Kidney capillary endothelial cell (primary cell): ENCODE data around the gene REL.

ENCODE experiments used
- DNase-seq: peaks from one replicate; pipeline ENCODE4 v3.0.0-alpha.2; 2018; ENCODE audit warnings: low spot score

Gene REL

GRCh38 chr2:60964651-60965498 is 83.5 kb downstream of the REL start:
- DNase-seq = no peak

DNA sequence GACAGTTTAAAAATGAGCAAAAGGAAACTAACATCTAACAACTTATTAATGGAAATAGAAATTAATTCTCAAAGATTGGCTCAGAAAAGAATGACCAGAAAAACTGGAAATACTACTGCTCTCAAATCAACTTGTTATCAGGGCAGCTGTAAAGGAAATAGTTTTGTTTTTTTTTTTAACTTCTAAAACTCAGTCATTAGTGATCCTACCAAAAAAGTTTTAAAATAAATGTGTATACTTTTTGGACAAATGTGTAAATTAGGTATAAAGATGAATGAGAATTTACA is 84.1 kb downstream of the REL start:
- DNase-seq = no peak

DNA sequence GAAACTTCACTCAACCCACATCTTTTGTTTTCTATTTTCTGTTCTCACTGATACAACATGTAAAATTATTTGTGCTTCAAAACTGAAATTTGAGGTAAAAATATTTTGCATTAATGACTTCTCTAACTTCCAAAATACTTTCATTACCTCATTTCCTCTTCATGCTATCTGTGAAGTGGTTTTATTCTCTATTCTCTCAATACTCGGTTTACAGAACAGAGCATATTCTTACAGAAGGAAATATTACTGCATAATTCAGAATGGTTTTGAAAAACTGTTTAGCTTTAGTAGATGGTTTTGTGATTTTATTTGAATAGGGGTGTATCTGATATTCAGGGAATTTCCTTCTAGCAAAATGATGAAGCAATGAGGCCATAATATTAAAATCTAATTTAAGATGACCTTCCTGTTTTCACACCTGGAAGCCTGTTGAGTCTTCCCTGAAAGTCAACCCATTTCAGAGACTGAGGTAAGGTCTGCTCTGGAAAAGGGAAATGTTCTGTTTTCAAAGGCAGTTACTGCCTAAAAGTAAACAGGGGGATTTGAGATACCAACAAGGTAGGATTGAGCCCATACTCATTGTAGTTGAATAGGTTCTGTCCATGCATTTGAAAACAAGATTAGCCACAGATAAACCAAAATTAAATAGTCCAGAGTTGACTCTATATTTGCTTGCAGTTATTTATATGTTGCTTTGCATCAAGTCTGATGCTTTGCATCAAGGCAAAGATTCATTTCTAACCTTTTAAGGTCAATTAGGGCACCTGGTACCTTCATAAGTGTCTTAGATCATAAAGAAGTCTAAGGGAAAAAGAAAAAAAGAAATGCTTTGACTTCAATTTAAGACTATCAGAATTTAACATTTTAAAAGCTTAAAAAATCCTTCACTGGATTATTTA is 85.4 kb downstream of the REL start:
- no peak for DNase-seq

- DNase-seq = no peak
Measured at GRCh38 chr2:60972889-60973656, 91.7 kb downstream of the REL start.

DNA sequence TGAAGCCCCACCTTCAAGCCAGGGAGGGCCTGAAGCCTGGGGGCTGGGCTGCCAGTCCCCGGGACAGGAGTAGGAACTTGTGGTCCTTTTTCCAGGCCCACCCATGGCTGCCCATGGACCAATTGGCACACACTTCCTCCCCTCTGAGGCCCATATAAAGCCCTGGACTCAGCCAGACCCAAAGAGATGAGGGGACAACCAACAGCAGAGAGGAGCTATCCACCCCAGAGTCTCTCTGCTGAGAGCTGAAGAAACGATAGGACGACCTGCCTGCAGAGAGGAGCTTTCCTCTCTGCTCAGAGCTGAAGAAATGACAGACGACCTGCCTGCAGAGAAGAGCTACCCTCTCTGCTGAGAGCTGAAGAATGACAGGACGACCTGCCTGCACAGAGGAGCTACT is 92.3 kb downstream of the REL start:
- DNase-seq = no peak

DNA sequence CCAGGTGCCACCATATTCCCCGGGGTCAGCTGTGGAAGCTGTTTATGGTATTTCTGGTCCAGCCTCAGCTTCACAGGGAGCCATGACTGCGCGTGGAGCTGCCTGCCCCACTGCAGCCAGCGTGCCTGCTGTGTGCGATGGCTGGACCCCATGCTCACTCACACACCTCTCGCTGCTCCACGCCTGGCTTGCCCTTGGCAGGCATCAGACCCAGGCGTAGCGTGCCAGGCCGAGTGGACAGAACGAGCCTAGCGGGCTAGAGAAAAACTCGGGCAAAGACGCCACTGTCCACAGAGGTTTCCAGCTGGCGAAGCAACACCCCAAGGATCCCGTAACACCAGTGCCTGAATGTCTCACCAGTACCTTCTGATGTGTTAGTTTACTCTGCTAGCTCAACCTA is 93.3 kb downstream of the REL start:
- no peak for DNase-seq
